ENCODE data around the gene MINDY1.

The MINDY1 gene

DNA sequence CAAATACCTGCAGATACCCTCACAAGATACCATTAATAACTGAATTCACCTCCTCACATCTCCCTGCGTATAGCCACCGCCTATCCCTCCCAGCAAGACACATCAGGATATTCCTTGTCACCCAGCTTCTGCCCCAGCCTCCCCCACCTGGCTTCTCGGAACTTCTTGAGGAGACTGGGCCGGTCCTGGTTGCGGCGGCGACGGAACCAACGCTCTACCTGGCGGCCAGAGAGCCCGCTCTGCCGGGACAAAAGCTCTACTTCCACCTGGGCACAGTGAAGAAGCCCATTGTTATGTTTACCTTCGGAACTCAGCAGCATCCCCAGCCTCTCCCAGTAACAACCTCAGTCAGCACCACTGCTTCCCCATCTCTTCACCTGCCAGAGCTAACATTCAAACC is 38.8 kb downstream of the MINDY1 start:
- FAIRE-seq (no peak), DNase-seq (ENCODE audit: low spot score) (no peak)

DNA sequence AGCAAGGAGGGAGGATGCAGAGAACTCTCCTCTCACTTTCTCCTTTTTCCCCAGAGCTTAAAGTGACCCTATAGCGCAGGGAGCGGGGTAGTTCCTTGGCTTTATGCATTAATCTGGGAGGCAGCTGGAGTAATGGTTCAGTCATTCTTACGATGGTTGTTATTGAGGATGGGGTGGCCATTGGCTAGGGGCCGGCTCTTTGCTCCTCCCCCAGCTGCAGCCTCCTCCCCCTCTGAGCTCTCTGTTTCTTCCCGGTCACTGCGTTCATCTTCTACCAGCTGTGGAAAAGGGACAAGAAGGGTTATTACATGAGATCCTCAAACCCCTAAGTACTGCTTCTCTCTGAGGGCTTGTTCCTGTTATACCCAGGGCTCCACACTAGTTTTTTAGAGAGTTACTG is 40.7 kb downstream of the MINDY1 start:
- DNase-seq (ENCODE audit: low spot score): no peak

DNA sequence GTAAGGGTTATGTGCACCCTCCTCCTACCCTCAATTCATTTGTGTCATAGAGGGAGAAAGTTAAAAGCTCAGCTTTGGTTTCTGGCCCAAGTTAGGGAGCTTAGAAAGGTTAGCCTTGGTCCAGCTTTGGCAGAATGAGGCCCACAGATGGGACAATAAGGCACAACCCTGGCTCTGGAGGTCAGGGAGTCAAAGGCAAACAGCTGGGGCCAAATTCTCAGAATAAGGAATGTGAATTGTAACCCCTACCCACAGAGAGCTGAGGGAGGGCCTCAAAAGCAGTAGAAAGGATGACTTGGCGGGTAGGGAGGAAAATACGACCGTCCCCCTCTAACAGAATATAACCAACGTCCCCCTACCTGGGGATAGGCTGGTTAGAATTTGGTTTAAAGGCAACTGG is 41.1 kb downstream of the MINDY1 start:
- DNase-seq (ENCODE audit: low spot score) (no peak), FAIRE-seq (no peak)

More for the DNA sequence above, 40.7 kb downstream of the MINDY1 start:
- no peak for FAIRE-seq

DNA sequence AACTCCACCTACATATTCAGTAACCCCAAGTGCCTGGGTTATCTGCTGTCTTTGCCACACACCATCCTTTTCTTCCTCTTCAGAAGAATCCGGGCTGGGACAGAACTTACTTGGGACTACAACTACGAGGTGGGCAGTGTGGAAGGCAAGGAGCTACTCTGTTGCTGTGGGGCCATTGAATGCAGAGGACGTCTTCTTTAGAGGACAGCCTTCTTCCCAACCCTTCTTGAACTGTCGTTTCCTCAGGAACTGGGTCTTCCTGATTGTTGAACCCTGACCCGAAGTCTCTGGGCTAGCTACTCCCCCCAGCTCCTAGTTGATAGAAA is 42.6 kb downstream of the MINDY1 start:
- FAIRE-seq (no peak), DNase-seq (ENCODE audit: low spot score) (no peak)

DNA sequence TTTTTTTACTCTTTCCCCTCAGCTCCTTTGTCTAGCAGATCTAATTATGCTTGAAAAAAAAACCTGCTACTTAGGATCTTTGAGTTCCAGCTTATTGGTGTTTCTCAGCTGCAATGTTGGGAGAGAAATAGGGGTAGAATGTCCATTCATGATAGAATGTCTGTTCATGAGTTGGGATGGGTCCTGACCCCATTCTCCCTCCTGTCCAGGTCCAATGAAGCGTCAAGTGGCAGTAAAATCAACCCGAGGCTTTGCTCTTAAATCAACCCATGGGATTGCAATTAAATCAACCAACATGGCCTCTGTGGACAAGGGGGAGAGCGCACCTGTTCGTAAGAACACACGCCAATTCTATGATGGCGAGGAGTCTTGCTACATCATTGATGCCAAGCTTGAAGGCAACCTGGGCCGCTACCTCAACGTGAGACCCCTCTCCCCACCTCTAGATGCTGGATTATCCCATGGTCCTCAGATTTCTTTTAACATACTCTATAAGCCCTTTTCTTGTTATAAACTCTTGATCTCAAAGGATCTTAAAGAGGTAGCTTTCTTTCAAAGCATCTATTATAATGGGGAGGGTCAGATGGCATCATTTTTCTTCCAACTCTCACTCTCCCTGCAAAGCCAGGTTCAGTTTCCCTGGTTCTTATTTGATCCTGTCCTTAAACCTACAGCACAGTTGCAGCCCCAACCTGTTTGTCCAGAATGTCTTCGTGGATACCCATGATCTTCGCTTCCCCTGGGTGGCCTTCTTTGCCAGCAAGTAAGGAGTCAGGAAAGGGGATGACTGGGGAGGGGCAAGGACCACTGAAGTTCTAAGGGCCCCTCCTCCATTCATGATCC is 43.2 kb downstream of the MINDY1 start:
- DNase-seq (ENCODE audit: low spot score) (no peak), FAIRE-seq (no peak)

GRCh38 chr1:150961756-150962155 is 44.9 kb downstream of the MINDY1 start:
- DNase-seq (ENCODE audit: low spot score) (no peak), FAIRE-seq (no peak)

DNA sequence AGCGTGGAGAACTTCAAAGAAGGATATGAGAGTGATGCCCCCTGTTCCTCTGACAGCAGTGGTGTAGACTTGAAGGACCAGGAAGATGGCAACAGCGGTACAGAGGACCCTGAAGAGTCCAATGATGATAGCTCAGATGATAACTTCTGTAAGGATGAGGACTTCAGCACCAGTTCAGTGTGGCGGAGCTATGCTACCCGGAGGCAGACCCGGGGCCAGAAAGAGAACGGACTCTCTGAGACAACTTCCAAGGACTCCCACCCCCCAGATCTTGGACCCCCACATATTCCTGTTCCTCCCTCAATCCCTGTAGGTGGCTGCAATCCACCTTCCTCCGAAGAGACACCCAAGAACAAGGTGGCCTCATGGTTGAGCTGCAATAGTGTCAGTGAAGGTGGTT is 46.1 kb downstream of the MINDY1 start:
- FAIRE-seq: no peak
- no peak for DNase-seq (ENCODE audit: low spot score)

DNA sequence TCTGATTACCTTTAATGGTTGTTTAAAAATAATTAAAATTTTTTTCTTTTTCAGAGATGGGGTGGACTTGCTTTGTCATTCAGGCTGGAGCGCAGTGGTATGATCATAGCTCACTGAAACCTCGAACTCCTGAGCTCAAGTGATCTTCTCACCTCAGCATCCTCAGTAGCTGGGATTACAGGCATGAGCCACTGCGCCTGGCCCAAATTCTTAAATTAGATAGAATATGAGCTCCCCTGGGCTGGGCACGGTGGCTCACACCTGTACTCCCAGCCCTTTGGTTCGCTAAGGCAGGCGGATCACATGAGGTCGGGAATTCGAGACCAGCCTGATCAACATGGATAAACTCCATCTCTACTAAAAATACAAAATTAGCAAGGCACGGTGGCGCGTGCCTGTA is 49.0 kb downstream of the MINDY1 start:
- no peak for FAIRE-seq
- DNase-seq (ENCODE audit: low spot score): no peak

GRCh38 chr1:150955280-150955679 is 51.4 kb downstream of the MINDY1 start:
- DNase-seq (ENCODE audit: low spot score) (no peak), FAIRE-seq (no peak)

DNA sequence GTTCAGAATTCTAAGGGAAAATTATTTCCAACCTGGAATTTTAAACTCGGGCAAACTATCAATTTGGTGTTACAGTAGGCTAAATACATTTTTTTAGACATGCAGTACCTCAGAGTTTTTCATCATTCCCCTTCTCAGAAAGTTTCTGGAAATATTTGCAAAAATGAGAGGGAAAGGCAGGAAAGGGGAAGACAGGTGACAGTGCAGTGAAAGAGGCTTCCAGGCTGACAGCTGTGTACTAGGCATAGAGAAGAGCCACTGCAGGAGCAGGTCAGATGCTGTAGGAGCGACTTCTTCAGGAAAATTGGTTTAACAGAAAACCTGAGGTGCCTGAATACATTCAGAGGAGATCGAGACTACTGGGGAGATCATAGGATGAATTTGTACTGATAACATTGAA is 52.0 kb downstream of the MINDY1 start:
- DNase-seq (ENCODE audit: low spot score): no peak
- FAIRE-seq: no peak

Data from urothelium cell line (cell line).